ENCODE data around the gene LRRC31.

Gene LRRC31

DNA sequence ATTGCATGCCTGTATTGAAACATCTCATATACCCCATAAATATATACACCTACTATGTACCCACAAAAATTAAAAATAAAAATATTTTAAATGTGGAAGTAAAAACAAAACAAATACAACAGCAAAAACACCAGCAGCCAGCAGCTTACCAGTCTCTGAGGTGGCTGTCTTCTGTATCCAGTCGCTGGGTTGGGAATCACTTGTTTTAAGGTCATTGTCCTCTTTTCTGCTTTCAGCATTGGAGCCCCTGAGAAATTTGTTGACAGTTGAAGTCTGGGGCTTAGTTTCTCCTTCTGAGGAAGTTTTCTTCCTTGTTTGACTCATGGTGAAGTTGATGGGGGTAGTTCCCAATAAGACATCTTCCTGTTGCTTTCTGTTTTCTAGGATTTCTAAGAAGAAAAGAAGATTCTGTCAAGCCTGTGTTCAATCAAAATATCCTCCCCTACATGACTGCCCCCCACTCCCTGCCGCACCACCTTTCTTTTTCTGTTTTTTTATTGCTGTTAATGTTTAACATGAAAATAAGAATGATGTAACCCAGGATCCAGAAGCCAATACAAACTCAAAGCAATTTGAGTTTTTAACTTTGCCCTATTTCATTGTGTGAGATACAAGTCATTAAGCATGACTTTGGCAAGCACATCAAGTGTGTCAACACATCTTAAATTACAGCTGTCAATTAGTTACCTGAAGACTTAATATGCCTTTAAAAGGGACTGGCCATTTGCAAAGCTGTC, at the start of gene LRRC31:
Gene LRRC31 (minus strand): TSS at position 452 of the 737 bp plus-strand sequence. CDS start 128 bp downstream, at position 324.
- no peaks in the 10 kb centered on the region for H3K36me3 ChIP-seq (ENCODE audit: control insufficient read depth in 2 of 2, insufficient read depth in 1 of 2, low read length in 2 of 2)
- H3K4me3 ChIP-seq (ENCODE audit: low read depth, low read length), result no peak within 1 kb of the TSS
- TF ChIP-seq OSR2 (tag by site-specific recombination; IDR thresholded peaks at IDR 0.05), result peak; percentile 33; the same call in 1 of the 2 replicates
- TF ChIP-seq, protein P1, sequence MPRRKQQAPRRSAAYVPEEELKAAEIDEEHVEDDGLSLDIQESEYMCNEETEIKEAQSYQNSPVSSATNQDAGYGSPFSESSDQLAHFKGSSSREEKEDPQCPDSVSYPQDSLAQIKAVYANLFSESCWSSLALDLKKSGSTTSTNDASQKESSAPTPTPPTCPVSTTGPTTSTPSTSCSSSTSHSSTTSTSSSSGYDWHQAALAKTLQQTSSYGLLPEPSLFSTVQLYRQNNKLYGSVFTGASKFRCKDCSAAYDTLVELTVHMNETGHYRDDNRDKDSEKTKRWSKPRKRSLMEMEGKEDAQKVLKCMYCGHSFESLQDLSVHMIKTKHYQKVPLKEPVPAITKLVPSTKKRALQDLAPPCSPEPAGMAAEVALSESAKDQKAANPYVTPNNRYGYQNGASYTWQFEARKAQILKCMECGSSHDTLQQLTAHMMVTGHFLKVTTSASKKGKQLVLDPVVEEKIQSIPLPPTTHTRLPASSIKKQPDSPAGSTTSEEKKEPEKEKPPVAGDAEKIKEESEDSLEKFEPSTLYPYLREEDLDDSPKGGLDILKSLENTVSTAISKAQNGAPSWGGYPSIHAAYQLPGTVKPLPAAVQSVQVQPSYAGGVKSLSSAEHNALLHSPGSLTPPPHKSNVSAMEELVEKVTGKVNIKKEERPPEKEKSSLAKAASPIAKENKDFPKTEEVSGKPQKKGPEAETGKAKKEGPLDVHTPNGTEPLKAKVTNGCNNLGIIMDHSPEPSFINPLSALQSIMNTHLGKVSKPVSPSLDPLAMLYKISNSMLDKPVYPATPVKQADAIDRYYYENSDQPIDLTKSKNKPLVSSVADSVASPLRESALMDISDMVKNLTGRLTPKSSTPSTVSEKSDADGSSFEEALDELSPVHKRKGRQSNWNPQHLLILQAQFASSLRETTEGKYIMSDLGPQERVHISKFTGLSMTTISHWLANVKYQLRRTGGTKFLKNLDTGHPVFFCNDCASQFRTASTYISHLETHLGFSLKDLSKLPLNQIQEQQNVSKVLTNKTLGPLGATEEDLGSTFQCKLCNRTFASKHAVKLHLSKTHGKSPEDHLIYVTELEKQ (tag by site-specific recombination; IDR thresholded peaks at IDR 0.05; ENCODE audit: borderline replicate concordance), result 0 out of 2 replicates have a peak, but pooled peaks have one; percentile 13
- no peak for TF ChIP-seq ZFP69B (tag by site-specific recombination; IDR thresholded peaks at IDR 0.05)
- TF ChIP-seq ZNF843 (tag by site-specific recombination; IDR thresholded peaks at IDR 0.05), result 0 out of 2 replicates have a peak, but pooled peaks have one; percentile 30
- TF ChIP-seq PRDM6 (tag by site-specific recombination; IDR thresholded peaks at IDR 0.05), result peak; percentile 78
- TF ChIP-seq FEZF1 (tag by site-specific recombination; IDR thresholded peaks at IDR 0.05), result peak; percentile 50; the same call in 1 of the 2 replicates
- no peak for TF ChIP-seq ZNF292 (tag by site-specific recombination; IDR thresholded peaks at IDR 0.05; ENCODE audit: borderline replicate concordance, low read depth)
- POLR2A ChIA-PET, result no interaction called here
- no peaks in the 10 kb centered on the region for H3K9me3 ChIP-seq (ENCODE audit: control insufficient read depth, insufficient read depth, low read depth, low read length)
- H3K4me1 ChIP-seq (ENCODE audit: control insufficient read depth, insufficient read depth, low read length), result no peaks in the 10 kb centered on the region; the same call in 1 of the 2 replicates
- CTCF ChIA-PET, result no interaction called here
- H3K27ac ChIP-seq (ENCODE audit: extremely low read depth, low read depth, low read length), result no peak within 1 kb of the TSS

DNA sequence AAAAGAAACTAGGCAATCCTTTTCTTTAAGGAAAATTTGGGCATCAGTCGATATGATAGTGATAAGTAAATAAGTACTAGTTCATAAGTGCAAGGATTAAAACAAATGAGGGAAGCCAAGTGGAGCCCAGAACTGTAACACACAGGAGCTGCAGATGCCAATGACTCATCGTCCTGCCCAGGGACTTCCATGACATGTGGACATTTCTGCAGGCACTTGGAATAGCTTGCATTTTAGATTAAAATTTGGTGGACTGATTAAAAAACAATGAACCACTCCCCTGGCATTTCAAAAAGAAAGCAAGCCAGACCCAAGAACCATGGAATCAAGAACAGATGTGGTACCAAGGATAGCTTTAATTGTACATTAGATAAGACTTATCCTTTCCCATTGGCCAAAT, 44.6 kb upstream of the LRRC31 start:
- H3K27ac ChIP-seq (ENCODE audit: extremely low read depth, low read depth, low read length), result no peak overlapping the region
- no peaks in the 10 kb centered on the region for H3K36me3 ChIP-seq (ENCODE audit: control insufficient read depth in 2 of 2, insufficient read depth in 1 of 2, low read length in 2 of 2)
- no peaks in the 10 kb centered on the region for H3K9me3 ChIP-seq (ENCODE audit: control insufficient read depth, insufficient read depth, low read depth, low read length)
- H3K4me1 ChIP-seq (ENCODE audit: control insufficient read depth, insufficient read depth, low read length), result no peaks in the 10 kb centered on the region
- no peak for TF ChIP-seq ZNF311 (tag by site-specific recombination; IDR thresholded peaks at IDR 0.05; ENCODE audit: borderline replicate concordance)
- no peak for TF ChIP-seq PRDM6 (tag by site-specific recombination; IDR thresholded peaks at IDR 0.05)
- TF ChIP-seq, protein P2, sequence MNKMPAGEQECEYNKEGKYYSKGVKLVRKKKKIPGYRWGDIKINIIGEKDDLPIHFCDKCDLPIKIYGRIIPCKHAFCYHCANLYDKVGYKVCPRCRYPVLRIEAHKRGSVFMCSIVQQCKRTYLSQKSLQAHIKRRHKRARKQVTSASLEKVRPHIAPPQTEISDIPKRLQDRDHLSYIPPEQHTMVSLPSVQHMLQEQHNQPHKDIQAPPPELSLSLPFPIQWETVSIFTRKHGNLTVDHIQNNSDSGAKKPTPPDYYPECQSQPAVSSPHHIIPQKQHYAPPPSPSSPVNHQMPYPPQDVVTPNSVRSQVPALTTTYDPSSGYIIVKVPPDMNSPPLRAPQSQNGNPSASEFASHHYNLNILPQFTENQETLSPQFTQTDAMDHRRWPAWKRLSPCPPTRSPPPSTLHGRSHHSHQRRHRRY (tag by site-specific recombination; IDR thresholded peaks at IDR 0.05), result no peak
- TF ChIP-seq ZNF239 (tag by site-specific recombination; IDR thresholded peaks at IDR 0.05), result no peak
- 0 out of 2 replicates have a peak, but pooled peaks have one; percentile 44 for TF ChIP-seq ZNF558 (tag by site-specific recombination; IDR thresholded peaks at IDR 0.05)
- no peak for TF ChIP-seq ZNF223 (tag by site-specific recombination; IDR thresholded peaks at IDR 0.05)
- no peak for TF ChIP-seq SP2 (tag by site-specific recombination; IDR thresholded peaks at IDR 0.05)
- no peak for TF ChIP-seq MYNN (tag by site-specific recombination; IDR thresholded peaks at IDR 0.05; ENCODE audit: borderline replicate concordance)
- no peak for TF ChIP-seq ZNF174 (tag by site-specific recombination; IDR thresholded peaks at IDR 0.05)
- TF ChIP-seq ZBTB17 (tag by site-specific recombination; IDR thresholded peaks at IDR 0.05), result peak; percentile 37; the same call in 1 of the 2 replicates
- TF ChIP-seq ZNF266 (tag by site-specific recombination; IDR thresholded peaks at IDR 0.05; ENCODE audit: low read depth), result no peak
- ChIA-PET POLR2A (no interaction called here), CTCF (no interaction called here)
- H3K4me3 ChIP-seq (ENCODE audit: low read depth, low read length), result no peak overlapping the region
